OCI-LY1 (cell line): ENCODE data around the gene PCA3.

Source experiments
- H2AFZ ChIP-seq: fragments of 200-600 bp; sonication (generic), shearing (Covaris generic); 2 replicates; pipeline ENCODE4 v1.6.0; 2014; ENCODE audit warnings: antibody characterized with exemption, mild to moderate bottlenecking, low read length
- H3F3A ChIP-seq: fragments of 200-600 bp; sonication (generic), shearing (Covaris generic); 2 replicates; pipeline ENCODE4 v1.6.0; 2014; ENCODE audit warnings: mild to moderate bottlenecking, antibody characterized with exemption, low read length, moderate library complexity; ENCODE audit not compliant: insufficient read depth
- H3K27ac ChIP-seq: fragments of 200-600 bp; sonication (generic); 2 replicates; pipeline ENCODE4 v1.5.1; 2014; ENCODE audit warnings: low read length, mixed run types, mild to moderate bottlenecking, low read depth; ENCODE audit not compliant: poor library complexity, severe bottlenecking
- H3K27me3 ChIP-seq: fragments of 200-600 bp; sonication (generic); 2 replicates; pipeline ENCODE4 v1.6.0; 2014; ENCODE audit warnings: antibody characterized with exemption, mild to moderate bottlenecking, low read length, moderate library complexity; ENCODE audit not compliant: insufficient read depth
- H3K36me3 ChIP-seq: fragments of 200-600 bp; sonication (generic); 2 replicates; pipeline ENCODE4 v1.6.1; 2014; ENCODE audit warnings: mild to moderate bottlenecking, antibody characterized with exemption, low read length, moderate library complexity, mixed read lengths; ENCODE audit not compliant: insufficient read depth
- H3K4me1 ChIP-seq: fragments of 200-600 bp; sonication (generic); 2 replicates; pipeline ENCODE4 v1.5.1; 2014; ENCODE audit warnings: mild to moderate bottlenecking, low read length, moderate library complexity; ENCODE audit not compliant: insufficient read depth, severe bottlenecking
- H3K4me2 ChIP-seq: fragments of 200-600 bp; sonication (generic), shearing (Covaris generic); 2 replicates; pipeline ENCODE4 v1.6.1; 2014; ENCODE audit warnings: low read length
- H3K4me3 ChIP-seq: fragments of 200-600 bp; sonication (generic); 2 replicates; pipeline ENCODE4 v1.5.1; 2014; ENCODE audit warnings: low read length, low read depth, mild to moderate bottlenecking, mixed read lengths; ENCODE audit not compliant: poor library complexity, severe bottlenecking
- H3K79me2 ChIP-seq: fragments of 200-600 bp; shearing (Covaris generic); 2 replicates; pipeline ENCODE4 v1.6.1; 2016; ENCODE audit warnings: mixed run types, low read length, mixed read lengths; ENCODE audit not compliant: insufficient read depth
- H3K9ac ChIP-seq: fragments of 200-600 bp; sonication (generic), shearing (Covaris generic); 2 replicates; pipeline ENCODE4 v1.6.1; 2014; ENCODE audit warnings: mild to moderate bottlenecking, low read length, mixed read lengths
- H3K9me2 ChIP-seq: fragments of 200-600 bp; sonication (generic), shearing (Covaris generic); 2 replicates; pipeline ENCODE4 v1.6.1; 2014; ENCODE audit warnings: low read depth, mild to moderate bottlenecking, low read length, mixed read lengths
- H3K9me3 ChIP-seq: fragments of 200-600 bp; shearing (Covaris generic); 2 replicates; pipeline ENCODE4 v1.6.1; 2014; ENCODE audit warnings: low read length, mixed read lengths
- H4K20me1 ChIP-seq: fragments of 200-600 bp; sonication (generic), shearing (Covaris generic); 2 replicates; pipeline ENCODE4 v1.6.0; 2016; ENCODE audit warnings: mild to moderate bottlenecking, low read length; ENCODE audit not compliant: insufficient read depth
- EZH2 ChIP-seq: fragments of 200-600 bp; sonication (generic), shearing (Covaris generic); IDR thresholded peaks from 2 replicates; pipeline ENCODE4 v1.8.0; 2017; ENCODE audit warnings: borderline replicate concordance, mixed run types, mild to moderate bottlenecking, antibody characterized with exemption, low read length, moderate library complexity, mixed read lengths
- TF ChIP-seq, protein P1 (sequence below): fragments of 200-600 bp; sonication (generic), shearing (Covaris generic); IDR thresholded peaks from 2 replicates; pipeline ENCODE4 v1.5.1; 2017; ENCODE audit warnings: mild to moderate bottlenecking, antibody characterized with exemption, low read length, moderate library complexity, mixed read lengths

Gene PCA3

GRCh38 chr9:76784881-76785280, 20.6 kb downstream of the PCA3 start:
- Histone ChIP-seq H3K27me3 (no peaks in the 10 kb centered on the region), H3K4me2 (no peak overlapping the region), H3K9ac (no peak overlapping the region), H2AFZ (no peak overlapping the region), H4K20me1 (no peaks in the 10 kb centered on the region), H3K9me3 (no peaks in the 10 kb centered on the region), H3F3A (no peaks in the 10 kb centered on the region), H3K27ac (no peak overlapping the region), H3K4me3 (no peak overlapping the region), H3K36me3 (no peaks in the 10 kb centered on the region), H3K4me1 (no peaks in the 10 kb centered on the region), H3K79me2 (no peaks in the 10 kb centered on the region), H3K9me2 (no peaks in the 10 kb centered on the region)
- TF ChIP-seq, protein P1, sequence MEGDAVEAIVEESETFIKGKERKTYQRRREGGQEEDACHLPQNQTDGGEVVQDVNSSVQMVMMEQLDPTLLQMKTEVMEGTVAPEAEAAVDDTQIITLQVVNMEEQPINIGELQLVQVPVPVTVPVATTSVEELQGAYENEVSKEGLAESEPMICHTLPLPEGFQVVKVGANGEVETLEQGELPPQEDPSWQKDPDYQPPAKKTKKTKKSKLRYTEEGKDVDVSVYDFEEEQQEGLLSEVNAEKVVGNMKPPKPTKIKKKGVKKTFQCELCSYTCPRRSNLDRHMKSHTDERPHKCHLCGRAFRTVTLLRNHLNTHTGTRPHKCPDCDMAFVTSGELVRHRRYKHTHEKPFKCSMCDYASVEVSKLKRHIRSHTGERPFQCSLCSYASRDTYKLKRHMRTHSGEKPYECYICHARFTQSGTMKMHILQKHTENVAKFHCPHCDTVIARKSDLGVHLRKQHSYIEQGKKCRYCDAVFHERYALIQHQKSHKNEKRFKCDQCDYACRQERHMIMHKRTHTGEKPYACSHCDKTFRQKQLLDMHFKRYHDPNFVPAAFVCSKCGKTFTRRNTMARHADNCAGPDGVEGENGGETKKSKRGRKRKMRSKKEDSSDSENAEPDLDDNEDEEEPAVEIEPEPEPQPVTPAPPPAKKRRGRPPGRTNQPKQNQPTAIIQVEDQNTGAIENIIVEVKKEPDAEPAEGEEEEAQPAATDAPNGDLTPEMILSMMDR: no peak
- no peak for TF ChIP-seq EZH2

DNA sequence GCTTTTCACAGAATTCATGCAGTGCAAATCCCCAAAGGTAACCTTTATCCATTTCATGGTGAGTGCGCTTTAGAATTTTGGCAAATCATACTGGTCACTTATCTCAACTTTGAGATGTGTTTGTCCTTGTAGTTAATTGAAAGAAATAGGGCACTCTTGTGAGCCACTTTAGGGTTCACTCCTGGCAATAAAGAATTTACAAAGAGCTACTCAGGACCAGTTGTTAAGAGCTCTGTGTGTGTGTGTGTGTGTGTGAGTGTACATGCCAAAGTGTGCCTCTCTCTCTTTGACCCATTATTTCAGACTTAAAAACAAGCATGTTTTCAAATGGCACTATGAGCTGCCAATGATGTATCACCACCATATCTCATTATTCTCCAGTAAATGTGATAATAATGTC, 21.3 kb downstream of the PCA3 start:
- Histone ChIP-seq H2AFZ (no peak overlapping the region), H3K27ac (no peak overlapping the region), H3K9ac (no peak overlapping the region), H3K27me3 (no peaks in the 10 kb centered on the region), H3K9me3 (no peaks in the 10 kb centered on the region), H3F3A (no peaks in the 10 kb centered on the region), H3K4me3 (no peak overlapping the region), H3K79me2 (no peaks in the 10 kb centered on the region), H3K4me2 (no peak overlapping the region), H4K20me1 (no peaks in the 10 kb centered on the region), H3K4me1 (no peaks in the 10 kb centered on the region), H3K36me3 (no peaks in the 10 kb centered on the region), H3K9me2 (no peaks in the 10 kb centered on the region)
- TF ChIP-seq EZH2: no peak
- TF ChIP-seq, protein P1: no peak

DNA sequence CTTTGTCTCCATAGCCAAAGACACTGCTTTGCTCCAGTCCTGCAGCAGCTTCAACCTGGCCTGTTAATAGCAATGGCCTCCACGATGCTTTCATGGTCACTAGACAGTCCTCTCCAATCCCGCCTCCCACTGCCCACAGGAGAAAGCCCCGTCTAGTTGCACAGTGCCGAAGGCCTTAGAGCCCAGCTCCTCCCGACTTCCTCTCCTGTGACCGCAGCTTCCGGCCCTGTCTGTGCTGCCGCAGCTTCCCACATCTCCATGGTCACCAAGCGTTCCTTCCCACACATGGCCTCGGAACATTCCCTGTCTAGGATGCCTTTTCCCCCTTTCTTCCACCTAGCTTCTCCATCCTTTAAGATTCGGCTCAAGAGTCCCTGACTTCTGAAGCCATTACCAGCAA, 23.4 kb downstream of the PCA3 start:
- H3K27me3 ChIP-seq: no peaks in the 10 kb centered on the region
- TF ChIP-seq EZH2: no peak
- TF ChIP-seq, protein P1: no peak
- H3K27ac ChIP-seq: no peak overlapping the region
- no peaks in the 10 kb centered on the region for H3K36me3 ChIP-seq
- H3K4me2 ChIP-seq: no peak overlapping the region
- H3F3A ChIP-seq: no peaks in the 10 kb centered on the region
- no peaks in the 10 kb centered on the region for H3K4me1 ChIP-seq
- no peaks in the 10 kb centered on the region for H3K79me2 ChIP-seq
- H4K20me1 ChIP-seq: no peaks in the 10 kb centered on the region
- H2AFZ ChIP-seq: no peak overlapping the region
- H3K4me3 ChIP-seq: no peak overlapping the region
- no peaks in the 10 kb centered on the region for H3K9me3 ChIP-seq
- H3K9ac ChIP-seq: no peak overlapping the region
- H3K9me2 ChIP-seq: no peaks in the 10 kb centered on the region
